Neutrophil (primary cell): ENCODE data around the gene ATXN1.

Experiments
- H3K27ac ChIP-seq: fragments of 200-600 bp; sonication (generic); 2 replicates; pipeline ENCODE4 v1.5.1; 2016; ENCODE audit warnings: mild to moderate bottlenecking, moderate library complexity
- H3K27me3 ChIP-seq: fragments of 200-600 bp; sonication (generic); 2 replicates; pipeline ENCODE4 v1.6.0; 2016; ENCODE audit warnings: mild to moderate bottlenecking
- H3K36me3 ChIP-seq: fragments of 200-600 bp; sonication (generic); 2 replicates; pipeline ENCODE4 v1.5.1; 2017
- H3K4me1 ChIP-seq, 2 experiments: fragments of 200-600 bp in 1 of 2; sonication (generic) in 1 of 2; 1 replicate in 1 of 2; 2 replicates in 1 of 2; pipeline versions ENCODE4 v1.5.1 to v1.6.1; 2013 to 2016; ENCODE audit warnings: low read depth in 1 of 2, low read length in 1 of 2, mild to moderate bottlenecking in 1 of 2, moderate library complexity in 1 of 2; ENCODE audit not compliant: control insufficient read depth in 1 of 2, insufficient read depth in 1 of 2
- H3K4me3 ChIP-seq, 2 experiments: fragments of 200-600 bp in 1 of 2; sonication (generic) in 1 of 2; 1 replicate in 1 of 2; 2 replicates in 1 of 2; pipeline ENCODE4 v1.5.1; 2013 to 2016; ENCODE audit warnings: low read depth in 1 of 2, low read length in 1 of 2, mild to moderate bottlenecking in 1 of 2, moderate library complexity in 1 of 2
- H3K9me3 ChIP-seq: fragments of 200-600 bp; sonication (generic); 2 replicates; pipeline ENCODE4 v1.5.1; 2016
- TF ChIP-seq, protein P1 (sequence below): fragments of 200-600 bp; sonication (generic); IDR thresholded peaks from 2 replicates; pipeline ENCODE4 v1.5.1; 2016; ENCODE audit warnings: antibody characterized with exemption

ATXN1 gene

DNA sequence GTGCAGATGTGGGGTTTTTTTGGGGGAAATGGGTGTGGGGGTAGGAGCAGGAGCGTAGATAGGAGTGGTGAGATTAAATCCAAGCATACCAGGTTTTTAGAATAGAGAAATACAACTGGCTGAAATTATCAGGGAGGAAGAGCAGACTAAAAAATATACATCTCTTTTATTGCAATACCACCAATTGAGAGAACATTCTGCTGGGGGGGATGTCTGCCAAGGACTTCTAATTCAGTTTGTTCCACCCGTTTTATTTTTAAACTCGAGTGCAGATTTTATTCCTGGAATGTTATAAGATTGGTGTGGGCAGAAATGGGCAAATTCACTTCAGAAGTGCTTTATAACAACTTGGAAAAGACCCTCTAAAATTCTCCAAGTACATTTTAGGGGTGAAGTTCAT is 330.2 kb downstream of the ATXN1 start:
- Histone ChIP-seq H3K27ac (no peak overlapping the region), H3K36me3 (peaks cover 25% of the 10 kb centered on the region)
- TF ChIP-seq, protein P1, sequence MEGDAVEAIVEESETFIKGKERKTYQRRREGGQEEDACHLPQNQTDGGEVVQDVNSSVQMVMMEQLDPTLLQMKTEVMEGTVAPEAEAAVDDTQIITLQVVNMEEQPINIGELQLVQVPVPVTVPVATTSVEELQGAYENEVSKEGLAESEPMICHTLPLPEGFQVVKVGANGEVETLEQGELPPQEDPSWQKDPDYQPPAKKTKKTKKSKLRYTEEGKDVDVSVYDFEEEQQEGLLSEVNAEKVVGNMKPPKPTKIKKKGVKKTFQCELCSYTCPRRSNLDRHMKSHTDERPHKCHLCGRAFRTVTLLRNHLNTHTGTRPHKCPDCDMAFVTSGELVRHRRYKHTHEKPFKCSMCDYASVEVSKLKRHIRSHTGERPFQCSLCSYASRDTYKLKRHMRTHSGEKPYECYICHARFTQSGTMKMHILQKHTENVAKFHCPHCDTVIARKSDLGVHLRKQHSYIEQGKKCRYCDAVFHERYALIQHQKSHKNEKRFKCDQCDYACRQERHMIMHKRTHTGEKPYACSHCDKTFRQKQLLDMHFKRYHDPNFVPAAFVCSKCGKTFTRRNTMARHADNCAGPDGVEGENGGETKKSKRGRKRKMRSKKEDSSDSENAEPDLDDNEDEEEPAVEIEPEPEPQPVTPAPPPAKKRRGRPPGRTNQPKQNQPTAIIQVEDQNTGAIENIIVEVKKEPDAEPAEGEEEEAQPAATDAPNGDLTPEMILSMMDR, result no peak

DNA sequence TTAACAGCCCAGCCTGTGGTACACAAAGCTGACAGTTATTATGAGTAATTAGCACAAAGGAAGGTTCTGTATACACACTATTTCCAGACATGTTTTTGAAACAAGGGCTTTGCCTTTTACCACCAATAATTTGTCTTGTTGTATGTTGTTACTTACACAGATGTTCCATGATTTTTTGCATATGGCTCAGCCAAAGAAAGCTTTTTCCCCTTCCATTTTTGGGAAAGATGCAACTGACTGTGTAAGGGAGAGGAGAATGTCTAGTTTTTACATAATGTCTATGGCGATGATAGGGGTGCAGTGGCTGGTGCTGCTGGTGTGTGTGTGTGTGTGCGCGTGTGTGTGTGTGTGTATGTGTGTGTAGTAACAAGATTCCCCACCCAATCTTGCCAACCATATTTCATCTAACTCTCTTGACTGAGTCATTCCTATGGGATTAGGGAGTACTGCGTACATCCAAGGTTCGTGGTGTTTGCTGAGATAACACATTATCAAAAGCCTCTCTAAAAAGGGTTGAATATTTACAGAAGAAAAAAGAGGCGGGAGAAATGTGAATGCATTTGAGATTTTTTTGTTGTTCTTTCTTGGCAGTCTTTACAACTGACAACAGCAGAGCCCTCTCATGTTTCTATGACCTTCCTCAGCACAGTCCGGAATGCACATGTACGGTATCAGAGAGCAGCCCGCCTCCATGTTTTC is 330.7 kb downstream of the ATXN1 start:
- TF ChIP-seq, protein P1, result no peak
- Histone ChIP-seq H3K36me3 (peaks cover 25% of the 10 kb centered on the region), H3K9me3 (no peaks in the 10 kb centered on the region), H3K27ac (no peak overlapping the region), H3K27me3 (no peaks in the 10 kb centered on the region), H3K4me1 (peaks cover 8 to 12% of the 10 kb centered on the region in 2 experiments), H3K4me3 (no peak overlapping the region)

More for the DNA sequence above, 330.2 kb downstream of the ATXN1 start:
- H3K9me3 ChIP-seq, result no peaks in the 10 kb centered on the region
- no peaks in the 10 kb centered on the region for H3K27me3 ChIP-seq
- H3K4me1 ChIP-seq, result peaks cover 9 to 16% of the 10 kb centered on the region in 2 experiments
- no peak overlapping the region for H3K4me3 ChIP-seq

GRCh38 chr6:16429669-16430068 is 331.6 kb downstream of the ATXN1 start:
- Histone ChIP-seq H3K27ac (no peak overlapping the region), H3K9me3 (no peaks in the 10 kb centered on the region), H3K4me3 (no peak overlapping the region), H3K36me3 (peaks cover 25% of the 10 kb centered on the region), H3K4me1 (peaks cover 0 to 3% of the 10 kb centered on the region in 2 experiments), H3K27me3 (no peaks in the 10 kb centered on the region)
- TF ChIP-seq, protein P1, result no peak

DNA sequence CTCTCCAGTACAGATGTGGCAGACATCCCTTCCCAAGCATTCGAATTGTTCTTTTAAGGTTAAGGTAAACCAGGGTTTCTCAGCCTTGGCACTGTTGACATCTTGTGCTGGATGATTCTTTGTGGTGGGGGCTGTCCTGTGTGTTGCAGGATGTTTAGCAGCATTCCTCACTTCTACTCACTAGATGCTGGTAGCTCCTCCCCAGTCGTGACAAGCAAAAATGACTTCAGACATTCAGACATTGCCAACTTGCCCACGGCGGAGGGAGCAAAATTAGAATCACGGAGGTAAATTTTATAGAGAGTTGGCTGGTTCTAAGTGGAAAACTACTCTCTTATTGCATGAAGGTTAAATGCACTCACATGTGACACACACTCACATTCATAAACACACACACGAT is 334.1 kb downstream of the ATXN1 start:
- Histone ChIP-seq H3K9me3 (no peaks in the 10 kb centered on the region), H3K36me3 (peaks cover 24% of the 10 kb centered on the region), H3K27me3 (no peaks in the 10 kb centered on the region), H3K4me3 (no peak overlapping the region), H3K27ac (no peak overlapping the region), H3K4me1 (no peaks in the 10 kb centered on the region)
- TF ChIP-seq, protein P1, result no peak

DNA sequence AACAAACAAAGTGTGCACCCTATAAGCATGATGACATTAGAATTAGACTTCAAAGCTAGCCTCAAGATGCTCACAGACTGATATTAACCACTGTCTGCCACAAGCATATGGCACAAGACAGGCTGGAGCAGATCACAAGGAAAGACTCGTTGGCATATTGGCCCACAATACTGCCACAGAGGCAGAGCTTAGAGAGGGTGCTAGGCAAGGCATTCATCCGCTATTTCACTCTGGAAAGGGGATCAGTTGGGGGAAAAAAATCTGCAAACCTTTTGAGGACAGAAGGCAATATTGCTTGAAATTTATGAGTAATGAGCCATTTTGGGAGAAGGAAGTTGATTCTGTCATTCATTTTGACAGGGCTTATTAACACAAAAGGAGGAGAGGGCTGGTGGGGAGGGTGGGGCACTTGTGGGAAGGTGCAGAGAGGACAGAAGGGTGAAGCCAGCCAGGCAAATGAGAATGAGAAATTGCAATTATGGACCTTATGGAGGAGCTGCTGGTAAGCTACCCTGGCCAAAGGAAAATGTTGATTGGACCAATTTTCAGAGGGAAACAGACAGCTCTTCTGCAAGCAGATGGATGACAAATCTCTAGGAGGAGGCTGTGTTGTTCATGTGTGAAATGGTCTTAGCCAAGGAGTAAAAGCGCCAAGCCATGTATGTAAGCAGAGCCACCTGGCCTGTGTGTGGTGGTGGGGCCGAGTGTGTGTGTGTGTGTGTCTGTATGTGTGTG is 335.2 kb downstream of the ATXN1 start:
- H3K27ac ChIP-seq, result no peak overlapping the region
- peaks cover 15% of the 10 kb centered on the region for H3K36me3 ChIP-seq
- H3K9me3 ChIP-seq, result no peaks in the 10 kb centered on the region
- no peak overlapping the region for H3K4me3 ChIP-seq
- H3K27me3 ChIP-seq, result no peaks in the 10 kb centered on the region
- H3K4me1 ChIP-seq, result no peaks in the 10 kb centered on the region
- TF ChIP-seq, protein P1, result no peak
